Left lung (tissue), 10 donors: ENCODE results near the gene PPP3CB. TPM values are rescaled to one million over a fixed set of nuclear protein-coding genes. Genes with fewer than 3 reads are reported as not detected.

Experiments used
- ATAC-seq: fragments of 200-7000 bp; cut with Tn5 transposase; one replicate; pipeline ENCODE4 v1.9.1; 2020; ENCODE audit warnings: moderate library complexity
- DNase-seq, 4 donors: peaks; one replicate each; pipeline ENCODE4 v3.0.0-alpha.2; 2013 to 2020
- H3K27ac ChIP-seq, 2 donors: fragments of 200-600 bp; sonication (generic) in 1 of 2; one replicate each; pipeline versions ENCODE4 v1.5.0 to v1.8.0; 2020 to 2021
- H3K27me3 ChIP-seq, 2 donors: fragments of 200-600 bp; sonication (generic) in 1 of 2; one replicate each; pipeline versions ENCODE4 v1.5.0 to v1.8.0; 2020 to 2021
- H3K36me3 ChIP-seq, 2 donors: fragments of 200-600 bp; sonication (generic) in 1 of 2; one replicate each; pipeline versions ENCODE4 v1.5.0 to v1.8.0; 2020 to 2021
- H3K4me1 ChIP-seq, 2 donors: fragments of 200-600 bp; one replicate each; pipeline ENCODE4 v1.8.0; 2021
- H3K4me3 ChIP-seq, 2 donors: fragments of 200-600 bp; sonication (generic) in 1 of 2; one replicate each; pipeline versions ENCODE4 v1.5.0 to v1.8.0; 2020 to 2021; ENCODE audit warnings: mild to moderate bottlenecking in 1 of 2
- H3K9me3 ChIP-seq, 2 donors: fragments of 200-600 bp; sonication (generic) in 1 of 2; one replicate each; pipeline versions ENCODE4 v1.5.0 to v1.8.0; 2020 to 2021
- CTCF ChIP-seq, 2 donors: fragments of 200-600 bp; sonication (generic) in 1 of 2; IDR thresholded peaks; one replicate each; pipeline versions ENCODE4 v1.5.0 to v1.8.0; 2021; ENCODE audit warnings: antibody characterized with exemption in 2 of 2
- intact Hi-C, 2 donors: fragments of 100-400 bp; cut with DNase I; formaldehyde crosslinking; loops; one replicate each; pipeline versions ENCODE4 v1.11.2 to v1.14.2; 2022
- polyA plus RNA-seq, 6 donors: library from polyadenylated mRNA; unstranded; fragments of 120-200 nt; gene quantifications; one replicate each; pipeline ENCODE4 v1.2.1, GENCODE V29; 2013; ENCODE audit not compliant: insufficient read length in 6 of 6
- total RNA-seq, 2 donors: library from RNA; stranded (reverse); fragmentation: NEBNext Ultra II Directional; extraction: Animal tissue kit (Norgen Biotek cat#: 25700); gene quantifications; one replicate each; pipeline ENCODE4 v1.2.1, GENCODE V29; 2021
- donor health status: DM: no; HTN: yes; CAD: no.
- donor health status: DM: no; HTN: no; CAD: no.

PPP3CB gene
- total and polyA plus RNA-seq, 8 donors = 32.3 to 71.3 (median 67.4) TPM

- Histone ChIP-seq H3K9me3 (no peaks in the 10 kb centered on the region), H3K4me3 (no peak overlapping the region), H3K4me1 (no peaks in the 10 kb centered on the region), H3K27ac (no peak overlapping the region), H3K36me3 (peaks cover 0 to 83% of the 10 kb centered on the region in 2 donors), H3K27me3 (no peaks in the 10 kb centered on the region)
- DNase-seq = no peak
- no peak for TF ChIP-seq CTCF (IDR thresholded peaks at IDR 0.05)
- intact Hi-C loops = no loop called here
- no peak for ATAC-seq
Measured at GRCh38 chr10:73426318-73426717, 69.5 kb downstream of the PPP3CB start.

- Histone ChIP-seq H3K4me3 (no peak overlapping the region), H3K36me3 (peaks cover 0 to 78% of the 10 kb centered on the region in 2 donors), H3K4me1 (no peaks in the 10 kb centered on the region), H3K27me3 (no peaks in the 10 kb centered on the region), H3K9me3 (no peaks in the 10 kb centered on the region), H3K27ac (no peak overlapping the region)
- intact Hi-C loops = no loop called here
- ATAC-seq (no peak), DNase-seq (no peak)
- no peak for TF ChIP-seq CTCF (IDR thresholded peaks at IDR 0.05)
Measured at GRCh38 chr10:73424478-73424877, 71.3 kb downstream of the PPP3CB start.

- Histone ChIP-seq H3K4me3 (no peak overlapping the region), H3K27ac (no peak overlapping the region), H3K27me3 (no peaks in the 10 kb centered on the region), H3K36me3 (peaks cover 0 to 67% of the 10 kb centered on the region in 2 donors), H3K4me1 (no peaks in the 10 kb centered on the region), H3K9me3 (no peaks in the 10 kb centered on the region)
- no peak for ATAC-seq
- no peak for DNase-seq
- intact Hi-C loops = no loop called here
- no peak for TF ChIP-seq CTCF (IDR thresholded peaks at IDR 0.05)
Measured at GRCh38 chr10:73423309-73423708, 72.5 kb downstream of the PPP3CB start.

GRCh38 chr10:73416571-73416970, 79.3 kb downstream of the PPP3CB start:
- intact Hi-C loops = no loop called here
- DNase-seq (no peak), ATAC-seq (no peak)
- peaks cover 0 to under 1% of the 10 kb centered on the region in 2 donors for H3K36me3 ChIP-seq
- no peaks in the 10 kb centered on the region for H3K27me3 ChIP-seq
- no peaks in the 10 kb centered on the region for H3K9me3 ChIP-seq
- H3K4me1 ChIP-seq = peaks cover 13 to 24% of the 10 kb centered on the region in 2 donors
- no peak for TF ChIP-seq CTCF (IDR thresholded peaks at IDR 0.05)
- no peak overlapping the region for H3K4me3 ChIP-seq
- no peak overlapping the region for H3K27ac ChIP-seq

- no peaks in the 10 kb centered on the region for H3K9me3 ChIP-seq
- H3K27ac ChIP-seq = peak overlapping the region in 1 of 2 donors; percentile 98
- intact Hi-C loops = no loop called here
- TF ChIP-seq CTCF (IDR thresholded peaks at IDR 0.05) = peak in 1 of 2 donors; percentile 14
- ATAC-seq (peak; percentile 33), DNase-seq (no peak)
- peaks cover 13 to 43% of the 10 kb centered on the region in 2 donors for H3K4me1 ChIP-seq
- H3K27me3 ChIP-seq = no peaks in the 10 kb centered on the region
- no peaks in the 10 kb centered on the region for H3K36me3 ChIP-seq
- H3K4me3 ChIP-seq = peak overlapping the region; percentile 84 to 97
Measured at GRCh38 chr10:73414230-73414945, 81.4 kb downstream of the PPP3CB start.
